Right ventricle myocardium inferior (tissue), 1 donor: ENCODE results near the gene VAV3. TPM values are rescaled to one million over a fixed set of nuclear protein-coding genes. Genes with fewer than 3 reads are reported as not detected.

Source experiments
- ATAC-seq: fragments of 200-7000 bp; cut with Tn5 transposase; one replicate; pipeline ENCODE4 v1.9.1; 2020; ENCODE audit warnings: mild to moderate bottlenecking, moderate library complexity
- DNase-seq: peaks from one replicate; pipeline ENCODE4 v3.0.0; 2021; ENCODE audit errors: missing footprints
- intact Hi-C: fragments of 100-400 bp; cut with DNase I; formaldehyde crosslinking; loops from one replicate; pipeline ENCODE4 v1.11.0; 2022
- total RNA-seq: library from RNA; stranded (reverse); fragmentation: NEBNext Ultra II Directional; extraction: Animal tissue kit (Norgen Biotek cat#: 25700); gene quantifications from one replicate; pipeline ENCODE4 v1.2.1, GENCODE V29; 2021
- donor health status: DM: no; HTN: yes; CAD: no; lungs with severe emphysema.

Gene VAV3
- total RNA-seq, 1 donor from 2014 or later, result 1.7 TPM

- ATAC-seq, result no peak
- intact Hi-C loops, result no loop called here
Observed at GRCh38 chr1:107824946-107825345, 140.0 kb downstream of the VAV3 start.

GRCh38 chr1:107821340-107821739 is 143.6 kb downstream of the VAV3 start:
- ATAC-seq (no peak), DNase-seq (no peak)
- intact Hi-C loops, result no loop called here

More at GRCh38 chr1:107824946-107825345, 140.0 kb downstream of the VAV3 start:
- no peak for DNase-seq

- no peak for ATAC-seq
- intact Hi-C loops, result no loop called here
- DNase-seq, result no peak
Observed at GRCh38 chr1:107820801-107821200, 144.2 kb downstream of the VAV3 start.

GRCh38 chr1:107817935-107818334 is 147.0 kb downstream of the VAV3 start:
- intact Hi-C loops, result no loop called here
- ATAC-seq, result no peak
- DNase-seq, result no peak

GRCh38 chr1:107817206-107817605 is 147.8 kb downstream of the VAV3 start:
- intact Hi-C loops, result no loop called here
- DNase-seq, result no peak
- no peak for ATAC-seq

GRCh38 chr1:107810291-107810951 is 154.6 kb downstream of the VAV3 start:
- intact Hi-C loops, result no loop called here
- no peak for ATAC-seq

GRCh38 chr1:107807855-107808254 is 157.1 kb downstream of the VAV3 start:
- intact Hi-C loops, result no loop called here
- ATAC-seq (no peak), DNase-seq (no peak)

More at GRCh38 chr1:107810291-107810951, 154.6 kb downstream of the VAV3 start:
- no peak for DNase-seq

- DNase-seq, result no peak
- intact Hi-C loops, result no loop called here
Observed at GRCh38 chr1:107807405-107807804, 157.6 kb downstream of the VAV3 start.

GRCh38 chr1:107806902-107807301 is 158.1 kb downstream of the VAV3 start:
- intact Hi-C loops, result no loop called here
- ATAC-seq (no peak), DNase-seq (no peak)

More at GRCh38 chr1:107807405-107807804, 157.6 kb downstream of the VAV3 start:
- no peak for ATAC-seq

GRCh38 chr1:107804741-107805140 is 160.2 kb downstream of the VAV3 start:
- ATAC-seq, result no peak
- no peak for DNase-seq
- intact Hi-C loops, result no loop called here

- intact Hi-C loops, result no loop called here
- ATAC-seq (no peak), DNase-seq (no peak)
Observed at GRCh38 chr1:107804134-107804533, 160.8 kb downstream of the VAV3 start.

GRCh38 chr1:107803579-107803978 is 161.4 kb downstream of the VAV3 start:
- ATAC-seq (no peak), DNase-seq (no peak)
- intact Hi-C loops, result no loop called here

GRCh38 chr1:107802654-107803053 is 162.3 kb downstream of the VAV3 start:
- DNase-seq, result no peak
- ATAC-seq, result no peak
- intact Hi-C loops, result no loop called here

GRCh38 chr1:107795994-107796393 is 169.0 kb downstream of the VAV3 start:
- no peak for DNase-seq
- no peak for ATAC-seq
- intact Hi-C loops, result no loop called here

- DNase-seq (no peak), ATAC-seq (no peak)
- intact Hi-C loops, result no loop called here
Observed at GRCh38 chr1:107795441-107795840, 169.5 kb downstream of the VAV3 start.

GRCh38 chr1:107794571-107794970 is 170.4 kb downstream of the VAV3 start:
- intact Hi-C loops, result no loop called here
- ATAC-seq (no peak), DNase-seq (no peak)

GRCh38 chr1:107793896-107794453 is 171.0 kb downstream of the VAV3 start:
- ATAC-seq (no peak), DNase-seq (no peak)
- intact Hi-C loops, result no loop called here

GRCh38 chr1:107791348-107791747 is 173.6 kb downstream of the VAV3 start:
- no peak for ATAC-seq
- intact Hi-C loops, result no loop called here
- DNase-seq, result no peak

- intact Hi-C loops, result no loop called here
- DNase-seq (no peak), ATAC-seq (no peak)
Observed at GRCh38 chr1:107789817-107790524, 175.0 kb downstream of the VAV3 start.
